ENCODE measurements around the gene ATP1B1.

- TF ChIP-seq CTCF (IDR thresholded peaks at IDR 0.05 in 8 of 11, conservative IDR thresholded peaks at IDR 0.05 in 3 of 11): no peak
- TF ChIP-seq POLR2A (IDR thresholded peaks at IDR 0.05): no peak
- TF ChIP-seq POLR2AphosphoS5 (IDR thresholded peaks at IDR 0.05): no peak
Observed at GRCh38 chr1:169133801-169134502, 27.5 kb downstream of the ATP1B1 start.

Measured in spleen (tissue), 7 donors.